Upper lobe of right lung (tissue), 1 donor: ENCODE results near the gene SPACA6. TPM values are rescaled to one million over a fixed set of nuclear protein-coding genes. Genes with fewer than 3 reads are reported as not detected.
A peak's percentile ranks its signal among the peaks of the same experiment; 100 is the strongest.
"Not testable (repeated sequence)": the region's sequence is repeated elsewhere in the genome, so short reads cannot be mapped to it uniquely, and the experiment has no call there.

ENCODE experiments used
- ATAC-seq: fragments of 200-7000 bp; cut with Tn5 transposase; one replicate; pipeline ENCODE4 v1.9.1; 2020; ENCODE audit warnings: mild to moderate bottlenecking, moderate library complexity
- DNase-seq: peaks from one replicate; pipeline ENCODE4 v3.0.0-alpha.2; 2020
- H3K27ac ChIP-seq: fragments of 200-600 bp; one replicate; pipeline ENCODE4 v1.8.0; 2022
- H3K27me3 ChIP-seq: fragments of 200-600 bp; one replicate; pipeline ENCODE4 v1.8.0; 2022; ENCODE audit warnings: mild to moderate bottlenecking
- H3K36me3 ChIP-seq: fragments of 200-600 bp; one replicate; pipeline ENCODE4 v1.8.0; 2022
- H3K4me1 ChIP-seq: fragments of 200-600 bp; one replicate; pipeline ENCODE4 v1.8.0; 2022
- H3K4me3 ChIP-seq: fragments of 200-600 bp; one replicate; pipeline ENCODE4 v1.8.0; 2022; ENCODE audit warnings: mild to moderate bottlenecking
- H3K9me3 ChIP-seq: fragments of 200-600 bp; one replicate; pipeline ENCODE4 v1.8.0; 2022
- CTCF ChIP-seq: fragments of 200-600 bp; IDR thresholded peaks from one replicate; pipeline ENCODE4 v1.8.0; 2022; ENCODE audit warnings: antibody characterized with exemption
- intact Hi-C: fragments of 100-400 bp; cut with DNase I; formaldehyde crosslinking; loops from one replicate; pipeline ENCODE4 v1.11.0; 2022
- long read RNA-seq: library from polyadenylated mRNA; unstranded; transcript quantifications from one replicate; pipeline ENCODE4 v2.0.0, GENCODE V29; 2021
- total RNA-seq: library from RNA; stranded (reverse); fragmentation: NEBNext Ultra II Directional; extraction: Animal tissue kit (Norgen Biotek cat#: 25700); gene quantifications from one replicate; pipeline ENCODE4 v1.2.1, GENCODE V29; 2021
- donor health status: DM: no; HTN: yes; CAD: no; lungs with severe emphysema.

SPACA6 gene
- total RNA-seq: 24.0 TPM
- long read RNA-seq, partial matches to known transcripts: 1 of 11 reads
- long read RNA-seq, other reads (novel, unspliced or antisense): 10 of 11 reads

GRCh38 chr19:51693260-51693659, at the start of gene SPACA6:
Gene SPACA6 (plus strand): TSS chr19:51693330. CDS start chr19:51693527, 197 bp downstream.
- Histone ChIP-seq H3K9me3 (no peaks in the 10 kb centered on the region), H3K27ac (no peak within 1 kb of the TSS)

GRCh38 chr19:51644636-51645271, 48.4 kb upstream of the SPACA6 start:
- H3K4me1 ChIP-seq: no peaks in the 10 kb centered on the region
- DNase-seq: no peak
- TF ChIP-seq CTCF: no peak
- peak; percentile 40 for ATAC-seq
- peak overlapping the region; percentile 14 for H3K4me3 ChIP-seq
- intact Hi-C loops: no loop called here
- H3K9me3 ChIP-seq: no peaks in the 10 kb centered on the region
- H3K36me3 ChIP-seq: no peaks in the 10 kb centered on the region
- no peak overlapping the region for H3K27ac ChIP-seq
- H3K27me3 ChIP-seq: no peaks in the 10 kb centered on the region

More at GRCh38 chr19:51693260-51693659, at the start of gene SPACA6:
- no peak for DNase-seq
- Histone ChIP-seq H3K36me3 (peaks cover 29% of the 10 kb centered on the region), H3K4me3 (peak within 1 kb of the TSS; percentile 85), H3K27me3 (no peaks in the 10 kb centered on the region), H3K4me1 (peaks cover 14% of the 10 kb centered on the region)
- intact Hi-C loops: no loop called here
- no peak for ATAC-seq
- TF ChIP-seq CTCF: no peak

- H3K4me1 ChIP-seq, H3K4me3 ChIP-seq, intact Hi-C loops, H3K27me3 ChIP-seq, H3K27ac ChIP-seq, H3K36me3 ChIP-seq, H3K9me3 ChIP-seq, DNase-seq: not testable (repeated sequence)
- peak; percentile 75 for ATAC-seq
Measured at GRCh38 chr19:51646730-51647129, 46.4 kb upstream of the SPACA6 start, which contains the start of gene SIGLEC14. Gene SIGLEC14 (minus strand): TSS chr19:51646825. CDS start chr19:51646759, 66 bp downstream.

GRCh38 chr19:51647318-51647717, 45.8 kb upstream of the SPACA6 start:
- no peak overlapping the region for H3K27ac ChIP-seq
- H3K27me3 ChIP-seq: no peaks in the 10 kb centered on the region
- H3K9me3 ChIP-seq: no peaks in the 10 kb centered on the region
- no peaks in the 10 kb centered on the region for H3K36me3 ChIP-seq
- DNase-seq: no peak
- TF ChIP-seq CTCF: no peak
- no peaks in the 10 kb centered on the region for H3K4me1 ChIP-seq
- intact Hi-C loops: no loop called here
- H3K4me3 ChIP-seq: no peak overlapping the region
- no peak for ATAC-seq

GRCh38 chr19:51651216-51651846, 41.8 kb upstream of the SPACA6 start:
- no peaks in the 10 kb centered on the region for H3K9me3 ChIP-seq
- intact Hi-C loops: no loop called here
- no peaks in the 10 kb centered on the region for H3K36me3 ChIP-seq
- no peak overlapping the region for H3K27ac ChIP-seq
- no peaks in the 10 kb centered on the region for H3K4me1 ChIP-seq
- ATAC-seq (peak; percentile 90), DNase-seq (no peak)
- no peak overlapping the region for H3K4me3 ChIP-seq
- no peaks in the 10 kb centered on the region for H3K27me3 ChIP-seq
- TF ChIP-seq CTCF: no peak

GRCh38 chr19:51652266-51652665, 40.9 kb upstream of the SPACA6 start:
- DNase-seq (no peak), ATAC-seq (peak; percentile 76)
- Histone ChIP-seq H3K9me3 (no peaks in the 10 kb centered on the region), H3K36me3 (no peaks in the 10 kb centered on the region), H3K27ac (no peak overlapping the region), H3K4me3 (no peak overlapping the region), H3K4me1 (peaks cover 2% of the 10 kb centered on the region), H3K27me3 (no peaks in the 10 kb centered on the region)
- no peak for TF ChIP-seq CTCF
- intact Hi-C loops: no loop called here
